H4 (cell line): ENCODE measurements around the gene TDP1. TPM values are rescaled to one million over a fixed set of nuclear protein-coding genes. Genes with fewer than 3 reads are reported as not detected.
"Not testable (repeated sequence)": the region's sequence is repeated elsewhere in the genome, so short reads cannot be mapped to it uniquely, and the experiment has no call there.

Source experiments
- DNase-seq: peaks from one replicate; pipeline ENCODE4 v3.0.0-alpha.2; 2015; ENCODE audit warnings: low spot score
- total RNA-seq: library from RNA; depleted of rRNA; stranded (reverse); fragments of >200 nt; shearing (Covaris generic); gene quantifications from 2 replicates; pipeline ENCODE4 v1.2.3, GENCODE V29; 2014

The TDP1 gene
- total RNA-seq, 1 experiment from 2014 or later, result 23.2 TPM

- DNase-seq, result no peak
These were observed 93.7 kb downstream of the TDP1 start for GRCh38 chr14:90049390-90049789.

GRCh38 chr14:90050271-90050670 lies 94.5 kb downstream of the TDP1 start:
- DNase-seq, result no peak

GRCh38 chr14:90053044-90053443 lies 97.3 kb downstream of the TDP1 start:
- DNase-seq, result no peak

- DNase-seq, result no peak
These were observed 99.1 kb downstream of the TDP1 start for GRCh38 chr14:90054803-90055202.

DNA sequence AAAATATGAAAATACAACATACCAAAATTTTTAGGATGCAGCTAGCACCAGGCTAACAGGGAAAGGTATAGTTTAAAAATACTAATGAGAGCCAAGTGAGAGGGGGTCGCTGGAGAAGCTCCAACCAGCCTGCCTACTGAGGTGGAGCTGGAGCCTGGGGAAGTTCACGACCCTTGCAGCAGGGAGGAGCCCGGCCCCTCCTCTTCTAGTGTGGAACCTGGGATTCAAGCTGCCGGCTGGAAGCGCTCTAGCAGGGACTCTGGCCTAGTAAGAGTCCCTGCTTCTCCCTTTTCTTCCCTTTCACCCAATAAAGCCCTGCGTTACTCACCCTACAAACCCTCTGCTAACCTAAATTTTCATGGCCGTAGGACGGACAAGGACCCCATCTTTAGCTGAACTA lies 101.1 kb downstream of the TDP1 start:
- DNase-seq, result no peak

DNA sequence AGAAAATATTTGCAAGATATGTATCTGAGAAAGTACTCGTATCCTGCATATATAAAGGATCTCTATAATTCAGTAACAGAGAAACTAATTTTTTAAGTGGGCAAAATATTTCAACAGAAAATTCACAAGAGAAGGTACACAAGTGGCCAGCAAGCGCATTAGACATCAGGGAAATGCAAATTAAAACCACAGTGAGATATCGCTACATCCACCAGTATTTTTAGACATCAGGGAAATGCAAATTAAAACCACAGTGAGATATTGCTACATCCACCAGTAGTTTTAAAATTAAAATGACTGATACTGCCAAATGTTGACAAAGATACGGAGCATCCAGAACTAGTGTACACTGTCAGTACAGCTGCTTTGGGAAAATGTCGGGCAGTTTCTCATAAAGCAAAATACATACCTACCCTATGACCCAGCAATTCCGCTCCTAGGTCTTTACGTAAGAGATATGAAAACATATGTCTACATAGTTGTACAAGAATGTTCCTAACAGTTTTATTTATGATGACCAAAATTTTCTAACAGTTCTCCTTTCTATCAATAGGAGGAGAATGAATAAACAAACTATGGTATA lies 103.2 kb downstream of the TDP1 start:
- no peak for DNase-seq

DNA sequence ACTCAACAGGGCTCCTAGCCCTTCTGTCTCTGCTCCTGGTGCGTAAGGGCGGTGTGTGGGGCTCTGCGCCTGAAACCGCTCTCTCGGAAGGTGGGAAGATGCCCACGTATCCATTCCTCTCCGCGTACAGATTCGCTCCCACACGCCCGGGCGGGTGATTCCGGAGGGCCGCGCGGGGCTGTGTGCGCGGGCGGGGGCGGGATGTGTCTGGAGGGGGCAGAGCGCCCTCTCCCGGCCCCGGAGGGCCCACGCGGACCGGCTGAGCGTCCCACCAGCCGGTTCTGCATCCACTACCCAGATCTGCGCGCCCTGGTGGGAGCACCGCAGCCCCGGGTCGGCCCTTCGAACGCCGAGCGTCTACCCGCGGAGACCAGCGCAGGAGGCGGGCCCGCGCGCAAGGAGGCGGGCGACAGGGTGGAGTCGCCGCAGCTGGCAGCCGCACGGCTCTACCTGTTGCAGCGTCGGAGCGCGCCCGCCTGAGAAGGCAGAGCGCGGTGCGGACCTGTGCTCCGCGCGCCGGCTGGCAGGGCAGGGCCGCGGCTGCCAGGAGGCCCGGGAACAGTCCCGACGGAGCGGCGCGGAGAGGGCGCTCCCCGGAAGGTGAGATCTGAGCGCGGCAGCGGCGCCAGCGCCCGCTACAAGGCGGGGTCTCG lies 104.7 kb downstream of the TDP1 start:
- peak; percentile 23 for DNase-seq

GRCh38 chr14:90060965-90061684 lies 105.4 kb downstream of the TDP1 start:
- no peak for DNase-seq

DNA sequence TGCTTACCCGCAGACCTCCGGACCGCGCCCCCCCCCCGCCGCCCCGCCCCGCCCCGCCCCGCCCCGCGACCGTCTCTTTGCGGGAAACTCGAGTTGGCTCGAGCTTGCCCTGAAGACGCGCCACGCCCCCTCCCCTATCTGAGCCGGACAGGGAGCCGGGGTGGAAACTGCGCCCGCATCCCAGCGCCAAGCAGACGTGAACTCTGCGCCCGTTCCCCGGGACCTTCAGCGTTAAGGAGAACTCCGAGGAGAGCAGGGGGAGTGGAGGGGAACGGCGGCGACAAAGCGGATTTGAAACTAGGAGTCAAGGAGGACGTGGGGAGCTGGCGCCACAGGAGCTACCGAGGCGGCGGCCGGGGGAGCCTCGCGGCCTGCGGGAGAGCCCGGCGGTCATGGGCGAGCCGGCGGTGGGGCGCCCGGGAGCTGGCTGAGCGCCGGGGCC lies 106.0 kb downstream of the TDP1 start, which contains the start of gene KCNK13:
KCNK13 (plus strand) TSS at position 310 of the 442 bp plus-strand sequence. CDS start 212 bp downstream, outside the sequence.
- no peak for DNase-seq

- no peak for DNase-seq
These were observed 106.5 kb downstream of the TDP1 start for GRCh38 chr14:90062127-90062794.

DNA sequence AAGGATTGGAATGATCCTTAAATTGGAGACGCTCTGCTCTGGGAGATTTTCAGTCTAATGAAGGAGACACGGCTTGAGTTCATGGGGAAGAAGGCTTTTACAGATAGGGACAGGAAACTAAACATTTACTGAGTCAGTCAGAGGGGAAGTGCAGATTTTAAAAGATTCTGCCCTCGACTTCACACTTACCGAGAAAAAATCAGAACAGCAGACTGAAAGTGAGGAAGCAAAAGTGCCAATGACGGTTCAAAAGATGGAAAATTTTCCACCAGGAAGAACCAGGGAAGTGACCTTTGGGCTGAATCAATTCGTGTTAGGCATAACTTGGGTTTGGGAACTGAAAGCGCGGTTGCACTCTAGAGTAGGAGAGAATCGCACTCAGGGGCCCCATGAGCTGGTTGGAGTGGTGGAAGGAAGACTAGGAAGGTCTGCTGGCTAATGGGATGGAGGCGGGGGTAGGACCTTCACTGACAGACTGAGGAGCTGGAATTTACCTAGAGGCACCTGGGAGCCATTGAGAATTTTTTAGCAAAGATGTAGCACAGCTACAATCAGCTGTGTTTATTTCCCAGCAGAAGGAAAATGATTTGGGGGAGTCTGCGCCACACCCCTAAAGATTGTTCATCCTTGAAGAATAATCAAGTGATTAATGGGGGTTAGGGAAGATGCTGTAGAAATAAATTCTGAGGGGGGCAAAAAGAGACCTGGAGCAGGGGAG lies 107.3 kb downstream of the TDP1 start:
- no peak for DNase-seq

- no peak for DNase-seq
These were observed 116.6 kb downstream of the TDP1 start for GRCh38 chr14:90072350-90072749.

- DNase-seq, result no peak
These were observed 123.8 kb downstream of the TDP1 start for GRCh38 chr14:90079576-90079975.

- DNase-seq, result peak; percentile 63
These were observed 131.7 kb downstream of the TDP1 start for GRCh38 chr14:90087433-90087832.

- no peak for DNase-seq
These were observed 132.4 kb downstream of the TDP1 start for GRCh38 chr14:90088176-90088575.

- DNase-seq, result not testable (repeated sequence)
These were observed 133.8 kb downstream of the TDP1 start for GRCh38 chr14:90089486-90089885.

GRCh38 chr14:90091393-90091792 lies 135.7 kb downstream of the TDP1 start:
- peak; percentile 10 for DNase-seq

- no peak for DNase-seq
These were observed 138.3 kb downstream of the TDP1 start for GRCh38 chr14:90093942-90094595.
